ENCODE results near the gene CKAP4. TPM values are rescaled to one million over a fixed set of nuclear protein-coding genes. Genes with fewer than 3 reads are reported as not detected.

CKAP4 gene
- total RNA-seq, 1 experiment from 2014 or later = 62.4 TPM

DNA sequence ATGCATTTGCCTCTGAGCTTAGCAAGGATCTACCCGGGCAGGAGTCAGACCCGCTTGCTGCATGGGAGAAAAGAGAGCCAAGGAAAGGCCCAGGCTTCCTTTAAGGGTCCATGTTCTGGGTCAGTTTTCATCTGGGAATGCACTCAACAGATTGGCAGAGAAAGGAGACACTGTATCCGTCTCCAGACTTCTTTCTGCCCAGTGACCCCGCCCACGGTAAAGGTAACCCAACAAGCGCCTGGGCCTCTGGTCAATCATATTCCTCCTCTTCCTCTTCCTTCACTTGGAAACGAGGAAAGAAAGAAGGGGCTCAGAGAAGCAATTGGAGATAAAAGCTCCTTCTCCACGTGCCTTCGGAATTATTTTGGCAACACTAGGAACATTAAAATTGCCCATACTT, 27.6 kb upstream of the CKAP4 start:
- Histone ChIP-seq H3K4me1 (ENCODE audit: insufficient read depth, low read length) (no peaks in the 10 kb centered on the region), H2BK5ac (ENCODE audit: insufficient read length, low read length) (no peak overlapping the region), H4K8ac (replicated peaks; ENCODE audit: insufficient read length, low read depth, low read length) (no peak overlapping the region), H2AK5ac (ENCODE audit: insufficient read length, low read length) (no peak overlapping the region), H2BK15ac (ENCODE audit: low read depth, low read length) (no peak overlapping the region), H2BK20ac (ENCODE audit: low read depth, low read length, poor library complexity, severe bottlenecking) (no peak overlapping the region), H2BK120ac (ENCODE audit: low read depth, low read length, poor library complexity, severe bottlenecking) (no peak overlapping the region), H3K9ac (ENCODE audit: extremely low read depth, insufficient read length, low read length) (no peak overlapping the region), H3T11ph (ENCODE audit: low read length) (no peak overlapping the region), H4K5ac (ENCODE audit: insufficient read length, low read depth, low read length) (no peak overlapping the region), H3K4me2 (ENCODE audit: insufficient read depth, insufficient read length, low read length) (no peak overlapping the region), H3K56ac (ENCODE audit: insufficient read length, low read depth, low read length) (no peak overlapping the region), H3K9me3 (ENCODE audit: control insufficient read depth, low read depth, low read length) (no peaks in the 10 kb centered on the region), H3K18ac (ENCODE audit: insufficient read length, low read depth, low read length) (no peak overlapping the region), H3K14ac (ENCODE audit: insufficient read depth, low read length) (no peak overlapping the region), H3K23ac (ENCODE audit: insufficient read length, low read depth, low read length) (no peak overlapping the region), H3K27me3 (ENCODE audit: insufficient read depth, low read length) (no peaks in the 10 kb centered on the region), H3K79me1 (ENCODE audit: insufficient read depth, low read depth, low read length, poor library complexity, severe bottlenecking) (no peaks in the 10 kb centered on the region), H3K79me2 (ENCODE audit: insufficient read depth, low read length) (no peaks in the 10 kb centered on the region), H4K20me1 (ENCODE audit: control insufficient read depth, insufficient read depth, insufficient read length) (no peaks in the 10 kb centered on the region), H2AFZ (ENCODE audit: low read length) (no peak overlapping the region), H3K23me2 (ENCODE audit: insufficient read length, low read depth, low read length, poor library complexity, severe bottlenecking) (no peaks in the 10 kb centered on the region), H3K27ac (ENCODE audit: insufficient read length, low read depth, low read length) (no peak overlapping the region), H3K4ac (ENCODE audit: low read depth, low read length) (no peak overlapping the region), H2BK12ac (ENCODE audit: insufficient read length, low read depth, low read length) (no peak overlapping the region), H4K91ac (ENCODE audit: insufficient read length, low read depth, low read length) (no peak overlapping the region)
- Mint-ChIP-seq H3K4me1 (peaks cover 2 to 3% of the 10 kb centered on the region in 2 experiments; a peak in 3 of 4 replicates), H3K4me3 (no peak overlapping the region), H3K9me3 (no peaks in the 10 kb centered on the region), H3K36me3 (ENCODE audit: insufficient read depth in 1 of 3, low read depth in 3 of 3) (no peaks in the 10 kb centered on the region), H3K27ac (0 out of 7 replicates have a peak overlapping the region, but pooled peaks of 1 of the 3 experiments have one; percentile 25), H3K27me3 (ENCODE audit: low read depth) (peaks cover 1% of the 10 kb centered on the region)
- WGBS (ENCODE audit: extremely low coverage, insufficient read length, low lambda C conversion rate) = no CpG with 5 or more reads among the region's 9 CpGs
- no peak for DNase-seq
- TF ChIP-seq, protein P1, sequence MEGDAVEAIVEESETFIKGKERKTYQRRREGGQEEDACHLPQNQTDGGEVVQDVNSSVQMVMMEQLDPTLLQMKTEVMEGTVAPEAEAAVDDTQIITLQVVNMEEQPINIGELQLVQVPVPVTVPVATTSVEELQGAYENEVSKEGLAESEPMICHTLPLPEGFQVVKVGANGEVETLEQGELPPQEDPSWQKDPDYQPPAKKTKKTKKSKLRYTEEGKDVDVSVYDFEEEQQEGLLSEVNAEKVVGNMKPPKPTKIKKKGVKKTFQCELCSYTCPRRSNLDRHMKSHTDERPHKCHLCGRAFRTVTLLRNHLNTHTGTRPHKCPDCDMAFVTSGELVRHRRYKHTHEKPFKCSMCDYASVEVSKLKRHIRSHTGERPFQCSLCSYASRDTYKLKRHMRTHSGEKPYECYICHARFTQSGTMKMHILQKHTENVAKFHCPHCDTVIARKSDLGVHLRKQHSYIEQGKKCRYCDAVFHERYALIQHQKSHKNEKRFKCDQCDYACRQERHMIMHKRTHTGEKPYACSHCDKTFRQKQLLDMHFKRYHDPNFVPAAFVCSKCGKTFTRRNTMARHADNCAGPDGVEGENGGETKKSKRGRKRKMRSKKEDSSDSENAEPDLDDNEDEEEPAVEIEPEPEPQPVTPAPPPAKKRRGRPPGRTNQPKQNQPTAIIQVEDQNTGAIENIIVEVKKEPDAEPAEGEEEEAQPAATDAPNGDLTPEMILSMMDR (conservative IDR thresholded peaks at IDR 0.05) = no peak

Data from H9 (cell line).